Endothelial cell of umbilical vein (primary cell): Measurements from ENCODE around the gene TMEFF2. TPM values are rescaled to one million over a fixed set of nuclear protein-coding genes. Genes with fewer than 3 reads are reported as not detected.

ENCODE experiments used
- BruUV-seq: library from RNA; stranded (reverse); fragments of 400-500 nt; replicated peaks from 2 replicates; lab custom pipeline; 2021; lab: Mats Ljungman, UMichigan
- CTCF ChIA-PET: fragments of 300-600, 350-600 bp; sonication (Branson Sonifier 250); formaldehyde crosslinking; loops from one replicate; lab custom pipeline; 2021; ENCODE audit warnings: antibody characterized with exemption, inconsistent platforms; lab: Charles Lee
- POLR2A ChIA-PET: fragments of 300-600, 350-600 bp; sonication (Branson Sonifier 250); formaldehyde crosslinking; loops from one replicate; lab custom pipeline; 2021; ENCODE audit warnings: antibody characterized with exemption, inconsistent platforms; lab: Charles Lee
- DNase-seq: peaks from one replicate; pipeline ENCODE4 v3.0.0-alpha.2; 2011; ENCODE audit warnings: low read depth, low spot score
- FAIRE-seq: peaks from 2 replicates; lab custom pipeline; 2011; peaks lifted over from hg19 to GRCh38; lab: Jason Lieb, UNC
- H2AFZ ChIP-seq: 2 replicates; pipeline ENCODE4 v1.6.0; 2012; ENCODE audit warnings: low read depth, low read length, control low read depth, inconsistent platforms
- H3K27ac ChIP-seq: 2 replicates; pipeline ENCODE4 v1.5.1; 2011; ENCODE audit warnings: low read depth, mild to moderate bottlenecking, control low read depth, low read length, moderate library complexity; ENCODE audit not compliant: insufficient read depth
- H3K27me3 ChIP-seq, 2 experiments: 2 replicates each; pipeline versions ENCODE4 v1.6.0 to v1.6.1; 2011; ENCODE audit warnings: low read length in 2 of 2, mixed read lengths in 1 of 2; ENCODE audit not compliant: control insufficient read depth in 2 of 2, insufficient read depth in 2 of 2
- H3K36me3 ChIP-seq, 2 experiments: 2 replicates in 1 of 2; 3 replicates in 1 of 2; pipeline ENCODE4 v1.5.1; 2011; ENCODE audit warnings: low read length in 2 of 2, mild to moderate bottlenecking in 1 of 2, moderate library complexity in 1 of 2; ENCODE audit not compliant: control insufficient read depth in 2 of 2, insufficient read depth in 2 of 2; ENCODE audit errors: extremely low read depth in 1 of 2
- H3K4me1 ChIP-seq: 3 replicates; pipeline ENCODE4 v1.5.1; 2011; ENCODE audit warnings: mild to moderate bottlenecking, low read length; ENCODE audit not compliant: control insufficient read depth, insufficient read depth; ENCODE audit errors: extremely low read depth
- H3K4me2 ChIP-seq: 2 replicates; pipeline ENCODE4 v1.6.1; 2011; ENCODE audit warnings: low read length, control low read depth, mixed read lengths; ENCODE audit not compliant: insufficient read depth
- H3K4me3 ChIP-seq, 3 experiments: fragments of 200-600 bp in 1 of 3; sonication (generic), shearing (Covaris generic) in 1 of 3; replicated peaks in 1 of 3; 2 replicates each; pipeline ENCODE4 v1.5.1; 2011 to 2016; ENCODE audit warnings: control low read depth in 3 of 3, low read length in 3 of 3, mild to moderate bottlenecking in 2 of 3, inconsistent platforms in 1 of 3, low read depth in 1 of 3, moderate library complexity in 1 of 3; ENCODE audit not compliant: insufficient read depth in 1 of 3
- H3K79me2 ChIP-seq: 2 replicates; pipeline ENCODE4 v1.6.0; 2012; ENCODE audit warnings: low read length, inconsistent platforms; ENCODE audit not compliant: control insufficient read depth, insufficient read depth
- H3K9ac ChIP-seq: replicated peaks from 2 replicates; pipeline ENCODE3; 2011; ENCODE audit warnings: low read length, control low read depth; ENCODE audit not compliant: insufficient read depth; ENCODE audit errors: extremely low read depth
- H3K9me1 ChIP-seq: replicated peaks from 3 replicates; pipeline ENCODE4 v1.6.0; 2011; ENCODE audit warnings: mild to moderate bottlenecking, low read length; ENCODE audit not compliant: control insufficient read depth, insufficient read depth; ENCODE audit errors: extremely low read depth
- H3K9me3 ChIP-seq: replicated peaks from 2 replicates; pipeline ENCODE4 v1.5.1; 2012; ENCODE audit warnings: low read length, inconsistent platforms; ENCODE audit not compliant: control insufficient read depth, insufficient read depth
- H4K20me1 ChIP-seq: replicated peaks from 2 replicates; pipeline ENCODE3; 2011; ENCODE audit warnings: mild to moderate bottlenecking, low read length; ENCODE audit not compliant: control insufficient read depth, insufficient read depth; ENCODE audit errors: extremely low read depth
- EZH2 ChIP-seq: IDR thresholded peaks from 2 replicates; pipeline ENCODE4 v1.6.1; 2012; ENCODE audit warnings: borderline replicate concordance, low read depth, mild to moderate bottlenecking, moderate library complexity, low read length, inconsistent platforms; ENCODE audit not compliant: severe bottlenecking
- FOS ChIP-seq: IDR thresholded peaks from 2 replicates; pipeline ENCODE4 v1.6.1; 2011; ENCODE audit warnings: mild to moderate bottlenecking, low read length, moderate library complexity, borderline replicate concordance; ENCODE audit not compliant: insufficient read depth
- GATA2 ChIP-seq: IDR thresholded peaks from 2 replicates; pipeline ENCODE4 v1.7.0; 2011; ENCODE audit warnings: low read depth, mild to moderate bottlenecking, moderate library complexity, mixed read lengths, low read length; ENCODE audit not compliant: insufficient read length, insufficient read depth
- JUN ChIP-seq: IDR thresholded peaks from 2 replicates; pipeline ENCODE4 v1.6.1; 2011; ENCODE audit warnings: borderline replicate concordance, low read depth; ENCODE audit not compliant: insufficient read length, insufficient read depth
- POLR2A ChIP-seq: IDR thresholded peaks from 2 replicates; pipeline ENCODE4 v1.6.1; 2012; ENCODE audit warnings: low read depth, mild to moderate bottlenecking, control low read depth, low read length
- POLR2AphosphoS5 ChIP-seq: IDR thresholded peaks from 2 replicates; pipeline ENCODE4 v1.6.1; 2012; ENCODE audit warnings: low read depth, mild to moderate bottlenecking, control low read depth, low read length, moderate library complexity; ENCODE audit not compliant: insufficient read depth
- dilution Hi-C: fragments of 300-500 bp; cut with MboI; formaldehyde crosslinking; loops from one replicate; pipeline ENCODE4 v1.15.0; 2019; ENCODE audit warnings: low sequenced_read_pairs; ENCODE audit not compliant: extremely low pct_ligation_motif_present
- intact Hi-C: fragments of 100-400 bp; cut with micrococcal nuclease; formaldehyde crosslinking; loops from one replicate; pipeline ENCODE4 v1.10.0; 2022
- polyA plus RNA-seq, 4 experiments: library from polyadenylated mRNA; depleted of rRNA in 3 of 4; stranded (reverse) in 3 of 4; unstranded in 1 of 4; fragments of >200 nt; gene quantifications; 2 replicates each; pipeline versions ENCODE4 v1.2.1 to v1.2.3, GENCODE V29; 2011 to 2012; ENCODE audit warnings: missing spikeins in 1 of 4
- total RNA-seq: library from RNA; stranded (reverse); gene quantifications from 2 replicates; pipeline ENCODE4 v1.2.3, GENCODE V29; 2021
- TF ChIP-seq, protein P1 (sequence below): IDR thresholded peaks from 2 replicates; pipeline ENCODE4 v1.6.1; 2011; ENCODE audit not compliant: insufficient read depth, insufficient read length
- TF ChIP-seq, protein P2 (sequence below), 2 donors: IDR thresholded peaks; 1 replicate in 1 of 2; 2 replicates in 1 of 2; pipeline ENCODE4 v1.5.1; 2011; ENCODE audit warnings: low read length in 2 of 2, mild to moderate bottlenecking in 2 of 2, moderate library complexity in 2 of 2, control low read depth in 1 of 2, inconsistent platforms in 1 of 2, low read depth in 1 of 2; ENCODE audit not compliant: insufficient read depth in 1 of 2; ENCODE audit errors: extremely low read depth in 1 of 2

The TMEFF2 gene
- total and polyA plus RNA-seq, 2 donors (not counting 3 experiments of a cell fraction or from before 2014, with no cell fraction given) = 0.18 to 0.20 TPM

DNA sequence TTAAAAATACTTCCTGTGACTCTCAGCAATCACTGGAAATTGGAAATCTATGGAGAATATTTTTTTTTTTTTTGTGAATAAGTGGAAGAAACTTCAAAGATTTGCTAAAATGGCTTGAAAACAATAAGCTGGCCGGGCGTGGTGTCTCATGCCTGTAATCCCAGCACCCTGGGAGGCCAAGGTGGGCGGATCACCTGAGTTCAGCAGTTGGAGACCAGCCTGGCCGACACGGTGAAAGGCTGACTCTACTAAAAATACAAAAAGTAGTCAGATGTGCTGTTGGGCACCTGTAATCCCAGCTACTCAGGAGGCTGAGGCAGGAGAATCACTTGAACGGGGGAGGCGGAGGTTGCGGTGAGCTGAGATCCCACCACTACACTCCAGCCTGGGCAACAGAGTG, 192.3 kb downstream of the TMEFF2 start:
- Histone ChIP-seq H3K9ac (no peak overlapping the region), H3K4me1 (no peaks in the 10 kb centered on the region), H3K4me2 (no peak overlapping the region), H3K79me2 (no peaks in the 10 kb centered on the region), H4K20me1 (no peaks in the 10 kb centered on the region), H3K27me3 (no peaks in the 10 kb centered on the region), H3K27ac (no peak overlapping the region), H3K36me3 (no peaks in the 10 kb centered on the region), H3K4me3 (no peak overlapping the region), H3K9me1 (no peaks in the 10 kb centered on the region), H2AFZ (no peak overlapping the region), H3K9me3 (no peaks in the 10 kb centered on the region)
- FAIRE-seq = no peak
- no TSS peak for BruUV-seq
- TF ChIP-seq EZH2 (no peak), POLR2A (no peak), GATA2 (no peak), JUN (no peak), FOS (no peak), POLR2AphosphoS5 (no peak)
- TF ChIP-seq, protein P1, sequence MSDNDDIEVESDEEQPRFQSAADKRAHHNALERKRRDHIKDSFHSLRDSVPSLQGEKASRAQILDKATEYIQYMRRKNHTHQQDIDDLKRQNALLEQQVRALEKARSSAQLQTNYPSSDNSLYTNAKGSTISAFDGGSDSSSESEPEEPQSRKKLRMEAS = no peak
- TF ChIP-seq, protein P2, sequence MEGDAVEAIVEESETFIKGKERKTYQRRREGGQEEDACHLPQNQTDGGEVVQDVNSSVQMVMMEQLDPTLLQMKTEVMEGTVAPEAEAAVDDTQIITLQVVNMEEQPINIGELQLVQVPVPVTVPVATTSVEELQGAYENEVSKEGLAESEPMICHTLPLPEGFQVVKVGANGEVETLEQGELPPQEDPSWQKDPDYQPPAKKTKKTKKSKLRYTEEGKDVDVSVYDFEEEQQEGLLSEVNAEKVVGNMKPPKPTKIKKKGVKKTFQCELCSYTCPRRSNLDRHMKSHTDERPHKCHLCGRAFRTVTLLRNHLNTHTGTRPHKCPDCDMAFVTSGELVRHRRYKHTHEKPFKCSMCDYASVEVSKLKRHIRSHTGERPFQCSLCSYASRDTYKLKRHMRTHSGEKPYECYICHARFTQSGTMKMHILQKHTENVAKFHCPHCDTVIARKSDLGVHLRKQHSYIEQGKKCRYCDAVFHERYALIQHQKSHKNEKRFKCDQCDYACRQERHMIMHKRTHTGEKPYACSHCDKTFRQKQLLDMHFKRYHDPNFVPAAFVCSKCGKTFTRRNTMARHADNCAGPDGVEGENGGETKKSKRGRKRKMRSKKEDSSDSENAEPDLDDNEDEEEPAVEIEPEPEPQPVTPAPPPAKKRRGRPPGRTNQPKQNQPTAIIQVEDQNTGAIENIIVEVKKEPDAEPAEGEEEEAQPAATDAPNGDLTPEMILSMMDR (IDR thresholded peaks at IDR 0.05; ENCODE audit: extremely low read depth in 1 of 2, insufficient read depth in 1 of 2, low read depth in 1 of 2, low read length in 2 of 2) = no peak
- POLR2A ChIA-PET = no interaction called here
- dilution Hi-C loops = no loop called here
- CTCF ChIA-PET = interaction anchor here (0.7 kb wide), 1 partner anchor 84 kb away, joined by 3 read pairs; no protein-coding TSS in a partner anchor
- intact Hi-C loops = no loop called here
- no peak for DNase-seq
